Stimulated activated CD4-positive, alpha-beta T cell treated with anti-CD3 and anti-CD28 coated beads, Interleukin-12 subunit alpha, Interleukin-12 subunit beta, amount 100 ng/mL, for 24 hours (primary cell): ENCODE results near the gene TBC1D8B.
"Not testable (repeated sequence)": the region's sequence is repeated elsewhere in the genome, so short reads cannot be mapped to it uniquely, and the experiment has no call there.

Source experiments
- DNase-seq, 2 experiments: peaks; one replicate each; pipeline ENCODE4 v3.0.0-alpha.2; 2020; ENCODE audit warnings: low read depth in 2 of 2

Gene TBC1D8B

DNA sequence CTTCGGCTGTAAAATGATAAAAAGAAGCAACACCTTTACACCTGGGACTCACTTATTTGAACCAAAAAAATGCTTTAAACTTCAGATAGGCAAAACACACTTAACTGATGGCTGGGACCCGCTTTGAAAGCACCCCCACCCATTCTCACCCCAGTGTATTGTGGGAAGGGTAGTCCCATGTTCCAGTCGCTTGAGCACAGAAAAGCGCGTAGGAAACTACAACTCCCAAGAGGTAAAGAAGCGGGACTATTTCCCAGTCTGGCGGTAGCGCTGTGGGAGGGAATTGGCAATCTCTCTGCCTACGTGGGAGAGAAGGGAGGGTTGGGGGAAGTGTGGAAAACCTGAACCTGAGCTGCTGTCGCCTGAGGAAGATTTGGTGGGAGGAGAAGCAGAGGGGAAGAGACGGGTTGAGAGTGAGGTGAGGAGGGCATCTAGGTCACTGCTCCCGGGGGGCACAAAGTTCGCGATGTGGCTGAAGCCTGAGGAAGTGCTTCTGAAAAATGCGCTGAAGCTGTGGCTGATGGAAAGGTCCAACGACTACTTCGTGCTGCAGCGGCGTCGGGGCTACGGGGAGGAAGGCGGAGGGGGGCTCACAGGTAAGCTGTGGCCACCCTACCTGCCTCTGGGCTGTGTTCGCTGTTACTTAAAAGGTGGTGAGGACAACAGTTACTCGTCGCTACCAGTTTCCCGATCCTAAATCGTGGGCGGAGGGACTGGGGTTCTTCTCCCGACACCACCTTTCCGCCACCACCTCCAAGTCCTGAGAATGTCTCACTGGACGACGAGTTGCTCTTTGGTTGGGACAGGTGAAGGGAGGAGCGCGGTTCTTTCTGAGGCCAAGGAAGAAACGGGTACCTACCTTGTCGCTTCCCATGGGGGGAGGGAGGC, at the start of gene TBC1D8B:
TBC1D8B (plus strand) TSS at position 286 of the 888 bp plus-strand sequence; CDS start at position 467, 181 bp downstream.
- DNase-seq: peak in 1 of 2 experiments; percentile 5

DNA sequence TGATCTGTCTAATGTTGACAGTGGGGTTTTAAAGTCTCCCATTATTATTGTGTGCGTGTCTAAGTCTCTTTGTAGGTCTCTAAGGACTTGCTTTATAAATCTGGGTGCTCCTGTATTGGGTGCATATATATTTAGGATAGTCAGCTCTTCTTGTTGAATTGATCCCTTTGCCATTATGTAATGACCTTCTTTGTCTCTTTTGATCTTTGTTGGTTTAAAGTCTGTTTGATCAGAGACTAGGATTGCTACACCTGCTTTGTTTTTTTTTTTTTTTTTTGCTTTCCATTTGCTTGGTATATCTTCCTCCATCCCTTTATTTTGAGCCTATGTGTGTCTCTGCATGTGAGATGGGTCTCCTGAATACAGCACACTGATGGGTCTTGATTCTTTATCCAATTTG, 33.2 kb upstream of the TBC1D8B start:
- not testable (repeated sequence) for DNase-seq

GRCh38 chrX:106774981-106775380, 27.5 kb upstream of the TBC1D8B start:
- DNase-seq: no peak

DNA sequence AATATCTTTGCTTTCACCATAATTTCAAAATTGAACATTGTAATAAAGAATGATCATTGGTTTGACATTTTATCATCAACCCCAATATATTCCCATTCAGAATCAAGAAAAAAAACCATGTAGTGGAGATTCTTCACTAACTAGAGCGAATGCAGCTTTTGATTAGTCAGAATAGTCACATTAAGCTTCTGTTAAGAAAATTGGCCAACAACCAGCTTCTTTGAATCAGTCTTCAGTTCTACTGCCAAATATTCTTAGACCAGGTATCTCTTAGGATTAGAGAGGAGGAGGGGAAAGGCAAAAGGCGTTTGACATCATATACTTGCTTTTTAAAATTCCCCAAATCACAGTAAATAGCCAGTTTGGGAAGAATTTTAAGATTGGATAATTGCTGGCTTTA, 22.2 kb upstream of the TBC1D8B start:
- DNase-seq: no peak

DNA sequence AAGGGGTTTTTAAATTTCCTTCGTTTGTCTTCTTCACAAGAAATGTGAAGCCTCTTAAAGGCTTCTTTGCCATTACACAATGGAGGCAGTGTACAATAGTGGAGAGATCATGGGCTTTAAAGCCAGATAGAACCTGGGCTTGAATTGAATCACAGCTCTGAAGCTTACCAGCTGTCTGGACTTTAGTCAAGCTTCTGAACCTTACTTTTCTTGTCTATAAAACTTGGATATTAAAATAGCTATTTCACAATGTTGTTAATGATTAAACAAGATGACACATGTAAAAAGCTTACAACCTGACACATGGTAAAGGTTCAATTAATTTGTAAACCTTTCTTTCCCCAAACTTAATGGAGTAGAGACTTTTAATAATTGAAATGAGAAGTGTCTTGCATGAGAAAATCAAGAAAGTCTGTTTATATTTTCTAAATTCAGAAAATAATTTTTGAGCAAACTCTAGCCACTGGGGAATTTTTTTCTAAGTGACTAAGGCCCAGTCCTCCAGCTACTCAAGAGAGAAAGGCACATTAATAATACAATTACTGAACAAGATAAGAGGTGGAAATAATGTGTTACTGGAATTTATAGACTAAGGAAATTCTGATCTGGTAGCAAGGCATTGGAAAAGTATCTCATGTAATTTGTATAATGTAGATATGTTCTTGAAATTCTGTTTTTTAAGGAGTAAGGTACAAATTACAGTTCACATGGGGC, 21.7 kb upstream of the TBC1D8B start:
- DNase-seq: no peak

DNA sequence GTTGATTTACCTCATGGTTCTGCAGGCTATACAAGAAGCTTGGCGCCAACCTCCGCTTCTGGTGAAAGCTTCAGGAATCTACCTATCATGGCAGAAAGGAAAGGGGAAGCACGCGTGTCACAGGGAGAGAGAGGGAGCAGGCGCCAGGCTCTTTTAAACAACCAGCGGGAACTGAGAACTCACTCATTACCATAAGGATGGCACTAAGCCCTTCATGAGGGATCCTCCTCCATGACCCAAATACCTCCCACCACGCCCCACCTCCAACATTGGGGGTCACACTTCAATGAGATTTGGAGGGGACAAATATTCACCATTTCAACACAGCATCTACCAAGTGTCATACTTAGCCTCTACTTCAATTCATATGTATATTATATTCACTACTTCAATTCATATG, 18.8 kb upstream of the TBC1D8B start:
- DNase-seq: no peak

- no peak for DNase-seq
These were observed 11.0 kb upstream of the TBC1D8B start for GRCh38 chrX:106791495-106791894.

DNA sequence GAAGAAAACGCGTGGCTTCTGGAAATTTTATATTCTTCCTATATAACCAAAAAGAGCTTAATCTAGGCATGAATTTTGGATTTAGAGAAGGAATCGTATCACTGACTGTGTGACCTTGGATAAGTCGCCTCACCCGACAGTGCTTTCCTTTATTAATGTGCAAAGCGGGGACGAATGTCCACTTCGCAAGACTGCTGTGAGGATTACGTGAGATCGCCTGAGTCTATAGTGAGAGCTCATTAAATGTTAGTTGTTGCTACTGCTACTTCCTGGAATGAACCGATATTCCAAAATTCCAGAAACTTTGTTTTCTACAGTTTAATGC, 448 bp upstream of the TBC1D8B start:
- no peak for DNase-seq

DNA sequence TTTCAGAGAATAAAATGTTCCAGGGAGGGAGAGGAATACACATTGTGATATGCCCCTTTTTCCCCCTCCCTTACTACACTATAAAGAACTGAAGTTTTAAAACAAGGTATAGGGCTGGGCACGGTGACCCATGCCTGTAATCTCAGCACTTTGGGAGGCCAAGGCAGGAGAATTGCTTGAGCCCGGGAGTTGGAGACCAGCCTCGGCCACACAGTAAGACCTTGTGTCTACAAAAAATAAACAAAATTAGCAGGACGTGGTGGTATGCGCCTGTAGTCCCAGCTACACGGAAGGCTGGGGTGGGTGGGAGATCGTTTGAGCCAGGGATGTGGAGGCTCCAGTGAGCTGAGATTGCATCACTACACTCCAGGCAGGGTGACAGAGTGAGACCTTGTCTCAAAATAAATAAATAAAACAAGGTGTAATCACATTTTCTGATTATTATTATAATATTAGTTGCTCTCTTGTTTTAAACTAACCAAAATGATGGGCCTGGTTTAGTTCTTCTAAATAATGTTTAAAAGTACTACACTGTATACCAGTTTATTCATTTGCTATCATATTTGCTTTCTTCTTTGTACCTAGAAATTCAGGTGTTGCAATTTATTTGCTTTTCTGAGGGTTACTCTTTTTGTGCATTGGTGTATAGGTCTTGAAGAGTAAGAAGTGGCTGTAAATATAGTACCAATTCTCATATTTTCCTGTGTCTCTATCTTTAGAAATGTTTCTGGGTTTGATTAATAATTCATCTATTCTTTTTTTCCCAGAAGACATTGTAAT, 8.8 kb downstream of the TBC1D8B start:
- DNase-seq: no peak

DNA sequence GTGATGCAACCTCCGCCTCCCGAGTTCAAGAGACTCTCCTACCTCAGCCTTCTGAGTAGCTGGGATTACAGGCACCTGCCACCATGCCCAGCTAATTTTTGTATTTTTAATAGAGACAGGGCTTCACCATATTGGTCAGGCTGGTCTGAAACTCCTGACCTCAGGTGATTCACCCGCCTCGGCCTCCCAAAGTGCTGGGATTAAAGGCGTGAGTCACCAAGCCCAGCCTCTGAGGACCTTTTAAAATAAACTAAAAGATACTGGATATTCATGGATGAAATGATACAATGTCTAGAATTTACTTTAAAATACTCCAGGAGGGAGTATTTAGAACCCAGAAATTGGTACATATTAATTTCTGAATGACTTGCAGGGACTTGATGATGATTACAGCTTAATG, 10.5 kb downstream of the TBC1D8B start:
- not testable (repeated sequence) for DNase-seq

DNA sequence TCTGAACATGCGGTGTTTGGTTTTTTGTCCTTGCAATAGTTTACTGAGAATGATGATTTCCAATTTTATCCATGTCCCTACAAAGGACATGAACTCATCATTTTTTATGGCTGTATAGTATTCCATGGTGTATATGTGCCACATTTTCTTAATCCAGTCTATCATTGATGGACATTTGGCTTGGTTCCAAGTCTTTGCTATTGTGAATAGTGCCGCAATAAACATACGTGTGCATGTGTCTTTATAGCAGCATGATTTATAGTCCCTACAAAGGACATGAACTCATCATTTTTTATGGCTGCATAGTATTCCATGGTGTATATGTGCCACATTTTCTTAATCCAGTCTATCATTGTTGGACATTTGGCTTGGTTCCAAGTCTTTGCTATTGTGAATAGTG, 11.6 kb downstream of the TBC1D8B start:
- not testable (repeated sequence) for DNase-seq

DNA sequence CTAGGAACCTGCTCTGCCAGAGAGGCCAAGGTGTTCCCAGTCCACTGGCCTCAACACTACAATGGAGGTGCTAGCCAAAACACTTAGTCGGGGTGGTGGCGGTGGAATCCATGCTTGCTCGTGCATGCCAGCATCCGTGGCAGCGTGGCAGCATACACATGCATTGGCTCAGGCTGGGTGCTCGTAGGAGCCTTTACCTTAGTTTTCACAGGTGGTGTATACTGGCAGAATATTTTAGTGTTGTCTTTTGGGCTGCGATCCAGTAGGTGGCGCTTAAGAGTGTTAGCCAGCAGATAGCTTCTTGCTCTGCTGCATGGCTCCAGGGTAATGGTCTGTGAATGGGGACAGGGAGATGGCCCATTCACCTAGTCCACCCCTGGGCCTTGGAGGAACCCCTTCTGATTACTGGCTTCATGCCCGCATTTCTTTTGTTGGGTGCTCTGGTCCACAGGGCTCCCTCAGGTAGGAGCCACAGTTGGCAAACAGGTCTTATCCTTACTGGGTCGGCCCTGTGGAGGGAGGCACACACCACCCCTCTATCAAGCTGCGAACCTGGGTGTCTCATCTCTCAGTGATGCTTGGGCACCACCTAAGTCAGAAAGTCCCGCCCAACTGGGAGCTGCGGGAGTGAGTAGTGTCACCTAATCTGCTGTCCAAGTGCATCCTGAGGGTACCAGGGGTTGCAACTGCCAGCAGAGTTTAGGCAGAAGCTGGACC, 60.7 kb downstream of the TBC1D8B start:
- DNase-seq: peak in 1 of 2 experiments; percentile 4

GRCh38 chrX:106863697-106864096, 61.2 kb downstream of the TBC1D8B start:
- no peak for DNase-seq

- not testable (repeated sequence) for DNase-seq
These were observed 70.3 kb downstream of the TBC1D8B start for GRCh38 chrX:106872796-106873195.

GRCh38 chrX:106874075-106874474, 71.6 kb downstream of the TBC1D8B start:
- DNase-seq: no peak

- no peak for DNase-seq
These were observed 72.7 kb downstream of the TBC1D8B start for GRCh38 chrX:106875151-106875550.

- no peak for DNase-seq
These were observed 87.0 kb downstream of the TBC1D8B start for GRCh38 chrX:106889468-106889867.

DNA sequence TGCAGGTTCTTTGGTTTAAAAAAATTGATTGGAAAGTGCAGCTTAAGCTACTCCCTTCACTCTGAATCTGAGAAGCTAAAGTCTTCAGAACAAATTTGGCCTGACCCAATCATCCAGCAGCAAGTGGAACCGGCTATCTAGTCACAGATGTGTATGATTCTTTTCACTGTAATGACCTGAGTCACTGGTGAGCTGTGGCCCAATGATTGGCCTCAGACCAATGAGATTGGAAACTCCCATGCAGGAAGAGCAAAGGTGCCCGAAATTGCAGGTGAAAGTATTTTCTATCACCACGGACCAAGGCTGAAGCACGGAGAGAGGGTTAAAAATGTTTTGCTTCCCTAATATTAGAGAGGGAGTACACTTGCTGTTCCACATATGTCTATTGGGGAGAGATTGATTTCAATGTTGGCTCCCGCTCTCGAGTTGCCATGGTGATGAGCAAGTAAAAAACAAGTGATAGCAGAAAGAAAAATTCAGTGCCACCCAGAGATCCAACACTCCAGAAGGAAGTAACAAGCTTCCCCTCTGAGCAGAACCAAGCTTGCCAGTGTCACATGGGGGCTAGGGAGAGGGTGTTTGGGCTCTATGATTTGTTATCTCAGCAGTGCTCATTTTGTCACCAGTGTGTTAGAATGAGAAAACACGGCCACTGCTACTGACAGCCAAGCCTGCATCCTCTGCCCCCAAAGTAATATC, 89.4 kb downstream of the TBC1D8B start:
- no peak for DNase-seq

GRCh38 chrX:106894392-106894909, 92.0 kb downstream of the TBC1D8B start:
- peak in 1 of 2 experiments; percentile 33 for DNase-seq

DNA sequence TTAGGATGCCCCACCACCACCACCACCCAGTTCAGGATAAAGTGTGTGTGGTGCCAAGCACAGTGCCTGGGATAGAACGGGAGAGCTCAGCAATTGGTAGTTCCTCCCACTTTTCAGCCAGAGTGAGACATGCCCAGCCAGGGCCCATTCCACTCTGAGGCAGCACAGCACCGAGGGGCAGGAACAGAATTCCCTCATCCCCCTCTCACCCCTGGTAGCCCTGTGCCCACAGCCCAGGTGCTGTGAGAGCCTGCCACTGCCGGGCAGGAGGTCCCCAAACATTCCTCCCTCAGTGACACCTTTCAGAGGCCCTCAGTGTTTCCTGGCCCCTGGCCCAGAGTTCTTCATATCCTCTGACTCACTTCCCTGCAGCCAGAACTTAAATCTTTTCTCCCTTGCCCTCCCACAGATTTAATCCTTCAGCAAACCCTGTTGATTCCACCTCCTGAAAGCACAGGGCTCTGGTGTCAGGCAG, 92.5 kb downstream of the TBC1D8B start:
- DNase-seq: no peak

GRCh38 chrX:106897259-106897658, 94.8 kb downstream of the TBC1D8B start:
- no peak for DNase-seq
